Neural cell (in vitro differentiated cells): ENCODE measurements around the gene PARP8.

Experiments used
- CTCF ChIP-seq: fragments of 450-650 bp; IDR thresholded peaks from 2 replicates; pipeline ENCODE4 v1.5.1; 2014; ENCODE audit warnings: antibody characterized with exemption, mild to moderate bottlenecking, moderate library complexity; ENCODE audit not compliant: poor library complexity, severe bottlenecking
- EP300 ChIP-seq: fragments of 450-650 bp; conservative IDR thresholded peaks from 2 replicates; pipeline ENCODE4 v1.6.1; 2014; ENCODE audit warnings: antibody characterized with exemption, mild to moderate bottlenecking, moderate library complexity; ENCODE audit not compliant: poor library complexity, severe bottlenecking
- EZH2 ChIP-seq: fragments of 200-600, 300-800 bp; shearing (Covaris generic), sonication (generic); IDR thresholded peaks from 2 replicates; pipeline ENCODE4 v1.6.1; 2014; ENCODE audit warnings: antibody characterized with exemption, low read length, borderline replicate concordance, mild to moderate bottlenecking; ENCODE audit not compliant: insufficient read depth, poor library complexity, severe bottlenecking
- MXI1 ChIP-seq: fragments of 450-650 bp; conservative IDR thresholded peaks from 2 replicates; pipeline ENCODE4 v1.6.1; 2014; ENCODE audit warnings: antibody characterized with exemption, mild to moderate bottlenecking; ENCODE audit not compliant: poor library complexity, severe bottlenecking
- POLR2AphosphoS5 ChIP-seq: IDR thresholded peaks from 2 replicates; pipeline ENCODE4 v1.6.1; 2012
- RAD21 ChIP-seq: fragments of 450-650 bp; conservative IDR thresholded peaks from 2 replicates; pipeline ENCODE4 v1.6.1; 2014; ENCODE audit warnings: antibody characterized with exemption, mild to moderate bottlenecking, moderate library complexity
- REST ChIP-seq: IDR thresholded peaks from 2 replicates; pipeline ENCODE4 v1.6.1; 2012; ENCODE audit warnings: borderline replicate concordance
- SMC3 ChIP-seq: fragments of 450-650 bp; conservative IDR thresholded peaks from 2 replicates; pipeline ENCODE4 v1.6.1; 2014; ENCODE audit warnings: antibody characterized with exemption, mild to moderate bottlenecking, moderate library complexity; ENCODE audit not compliant: poor library complexity
- TAF1 ChIP-seq: IDR thresholded peaks from 2 replicates; pipeline ENCODE4 v1.6.1; 2012; ENCODE audit warnings: low read depth

- no peak for TF ChIP-seq CTCF
- no peak for TF ChIP-seq POLR2AphosphoS5
- TF ChIP-seq EP300, result no peak
- no peak for TF ChIP-seq RAD21
- TF ChIP-seq REST, result no peak
- no peak for TF ChIP-seq EZH2
- TF ChIP-seq TAF1, result no peak
- TF ChIP-seq MXI1, result no peak
- no peak for TF ChIP-seq SMC3
Observed at GRCh38 chr5:50691399-50692016, 25.1 kb downstream of the PARP8 start.
